HepG2 (cell line): ENCODE data around the gene IL22RA1. TPM values are rescaled to one million over a fixed set of nuclear protein-coding genes. Genes with fewer than 3 reads are reported as not detected.

Experiments used
- BRD4 ChIP-seq: sonication (generic); formaldehyde crosslinking; IDR thresholded peaks from 2 replicates; pipeline ENCODE4 v1.4.0; 2020; ENCODE audit warnings: missing genetic modification reagents
- FOSL1 ChIP-seq: sonication (generic); formaldehyde crosslinking; IDR thresholded peaks from 2 replicates; pipeline ENCODE4 v1.9.0; 2021; ENCODE audit warnings: missing genetic modification reagents, borderline replicate concordance
- MED1 ChIP-seq: sonication (generic); formaldehyde crosslinking; IDR thresholded peaks from 2 replicates; pipeline ENCODE4 v1.4.0; 2020; ENCODE audit warnings: missing genetic modification reagents
- MXD4 ChIP-seq: IDR thresholded peaks from 2 replicates; pipeline ENCODE4 v1.6.1; 2016; ENCODE audit warnings: mild to moderate bottlenecking, missing biosample characterization, missing genetic modification reagents
- PITX1 ChIP-seq: sonication (generic); formaldehyde crosslinking; IDR thresholded peaks from 2 replicates; pipeline ENCODE4 v1.5.1; 2020; ENCODE audit warnings: mild to moderate bottlenecking, missing genetic modification reagents
- SALL1 ChIP-seq: sonication (generic); formaldehyde crosslinking; IDR thresholded peaks from 2 replicates; pipeline ENCODE4 v1.8.0; 2022; ENCODE audit warnings: mild to moderate bottlenecking, missing genetic modification reagents
- ZNF318 ChIP-seq: sonication (generic); formaldehyde crosslinking; IDR thresholded peaks from 2 replicates; pipeline ENCODE4 v1.4.0; 2020; ENCODE audit warnings: mild to moderate bottlenecking, missing genetic modification reagents
- ZNF841 ChIP-seq: sonication (generic); formaldehyde crosslinking; IDR thresholded peaks from 2 replicates; pipeline ENCODE4 v1.8.1; 2023; ENCODE audit warnings: missing genetic modification reagents, borderline replicate concordance
- polyA plus RNA-seq, 8 experiments: library from polyadenylated mRNA; depleted of rRNA in 3 of 8; stranded (reverse) in 7 of 8; unstranded in 1 of 8; fragments of >200 nt; fragmentation: Illumina TruSeq in 4 of 8; extraction: Trizol in 4 of 8; gene quantifications; 2 replicates each; pipeline versions ENCODE4 v1.2.1 to v1.2.3, GENCODE V29; 2011 to 2016; ENCODE audit warnings: low read depth in 4 of 8, missing spikeins in 1 of 8, mixed read lengths in 1 of 8; ENCODE audit not compliant: insufficient read depth in 1 of 8
- total RNA-seq, 5 experiments: library from RNA; depleted of rRNA; stranded (reverse); fragments of >200 nt; fragmentation: Illumina TruSeq; extraction: Trizol; gene quantifications; 2 replicates each; pipeline ENCODE4 v1.2.3, GENCODE V29; 2016; ENCODE audit warnings: low read depth in 1 of 5

IL22RA1 gene
- total and polyA plus RNA-seq, 2 of the 13 experiments (the other 11 are each of a cell fraction or from before 2014, with no cell fraction given), result 4.4 to 10.2 TPM

GRCh38 chr1:24142546-24143534 lies at the start of gene IL22RA1 (continued):
- TF ChIP-seq ZNF318 (CRISPR knock-in tag) (no peak), PITX1 (CRISPR knock-in tag) (peak; percentile 57; the same call in 1 of the 2 replicates), FOSL1 (CRISPR knock-in tag) (no peak), BRD4 (CRISPR knock-in tag) (0 out of 2 replicates have a peak, but pooled peaks have one; percentile 52), MED1 (CRISPR knock-in tag) (no peak), SALL1 (CRISPR knock-in tag) (0 out of 2 replicates have a peak, but pooled peaks have one; percentile 23), ZNF841 (CRISPR knock-in tag) (no peak), MXD4 (CRISPR knock-in tag) (no peak)
